BE2C (cell line): Measurements from ENCODE around the gene ADAMTS15.
A peak's percentile ranks its signal among the peaks of the same experiment; 100 is the strongest.

ENCODE experiments used
- DNase-seq: peaks from one replicate; pipeline ENCODE4 v3.0.0-alpha.2; 2020
- H3K27me3 ChIP-seq: fragments of 250-450 bp; sonication (Bioruptor Pico); 2 replicates; pipeline ENCODE4 v1.5.1; 2020; ENCODE audit warnings: mild to moderate bottlenecking
- H3K36me3 ChIP-seq: fragments of 250-450 bp; sonication (Bioruptor Pico); 2 replicates; pipeline ENCODE4 v1.5.1; 2020; ENCODE audit warnings: mild to moderate bottlenecking
- H3K4me1 ChIP-seq: fragments of 250-450 bp; sonication (Bioruptor Pico); 2 replicates; pipeline ENCODE4 v1.5.1; 2020
- H3K4me3 ChIP-seq: 2 replicates; pipeline ENCODE4 v1.5.1; 2011; ENCODE audit warnings: low read depth, low read length
- H3K9me3 ChIP-seq: fragments of 250-450 bp; sonication (Bioruptor Pico); 2 replicates; pipeline ENCODE4 v1.5.1; 2020
- CTCF ChIP-seq: IDR thresholded peaks from 2 replicates; pipeline ENCODE4 v1.5.1; 2012; ENCODE audit warnings: mild to moderate bottlenecking, low read depth, low read length

The ADAMTS15 gene

DNA sequence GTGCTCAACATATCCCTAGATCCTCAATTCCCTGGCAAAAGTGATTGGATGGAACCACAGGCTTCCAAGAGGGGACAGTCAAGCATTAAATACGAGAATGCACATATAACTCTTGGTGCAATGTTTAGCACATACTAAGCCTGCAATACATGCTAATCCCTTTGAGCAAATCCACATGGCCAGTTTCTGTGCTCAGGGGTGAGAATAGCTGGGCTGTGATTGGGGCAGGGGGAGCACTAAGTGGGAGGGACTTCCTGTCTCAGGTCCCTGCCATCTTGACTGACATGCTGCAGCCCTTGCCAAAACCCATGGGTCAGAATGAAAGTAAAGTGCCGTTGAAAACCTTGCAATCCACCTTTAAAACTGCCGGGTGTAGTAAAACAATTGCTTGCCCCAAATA is 2.7 kb upstream of the ADAMTS15 start:
- H3K4me1 ChIP-seq = no peaks in the 10 kb centered on the region
- peaks cover 22% of the 10 kb centered on the region for H3K27me3 ChIP-seq
- H3K4me3 ChIP-seq = no peak overlapping the region
- no peaks in the 10 kb centered on the region for H3K9me3 ChIP-seq
- DNase-seq = no peak
- TF ChIP-seq CTCF = no peak
- H3K36me3 ChIP-seq = no peaks in the 10 kb centered on the region

DNA sequence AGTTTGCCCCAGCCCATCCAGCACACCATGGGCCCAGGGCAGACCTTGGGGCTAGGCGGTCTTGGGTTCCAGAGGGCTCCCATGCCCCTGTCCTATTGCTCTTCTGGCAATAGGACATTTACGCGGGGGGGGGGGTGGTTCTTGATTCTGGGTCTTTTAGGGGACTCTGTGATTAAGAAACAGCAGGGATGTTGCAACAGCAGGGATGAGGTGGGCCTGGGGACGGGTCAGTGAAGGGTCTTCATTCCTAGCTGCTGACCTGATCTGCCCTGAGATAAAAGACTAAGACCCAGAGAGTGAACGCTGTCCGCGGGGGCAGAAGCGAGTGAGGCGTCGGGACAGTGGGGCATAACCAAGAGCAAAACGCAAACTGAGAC is 418 bp upstream of the ADAMTS15 start:
- no peaks in the 10 kb centered on the region for H3K4me1 ChIP-seq
- no peaks in the 10 kb centered on the region for H3K9me3 ChIP-seq
- DNase-seq = no peak
- TF ChIP-seq CTCF = no peak
- peak overlapping the region; percentile 57 for H3K4me3 ChIP-seq
- no peaks in the 10 kb centered on the region for H3K36me3 ChIP-seq
- peaks cover 34% of the 10 kb centered on the region for H3K27me3 ChIP-seq

- Histone ChIP-seq H3K27me3 (peaks cover 39% of the 10 kb centered on the region), H3K4me1 (peaks cover 6% of the 10 kb centered on the region), H3K9me3 (no peaks in the 10 kb centered on the region), H3K36me3 (no peaks in the 10 kb centered on the region), H3K4me3 (peak overlapping the region; percentile 57)
- no peak for DNase-seq
- TF ChIP-seq CTCF = no peak
These were observed 1.0 kb downstream of the ADAMTS15 start for GRCh38 chr11:130449310-130449990.

GRCh38 chr11:130449996-130450769 is 1.7 kb downstream of the ADAMTS15 start:
- Histone ChIP-seq H3K4me3 (no peak overlapping the region), H3K27me3 (peaks cover 40% of the 10 kb centered on the region), H3K36me3 (no peaks in the 10 kb centered on the region), H3K4me1 (peaks cover 8% of the 10 kb centered on the region), H3K9me3 (no peaks in the 10 kb centered on the region)
- peak; percentile 21 for TF ChIP-seq CTCF
- no peak for DNase-seq

- no peak overlapping the region for H3K4me3 ChIP-seq
- peaks cover 40% of the 10 kb centered on the region for H3K27me3 ChIP-seq
These were observed 3.0 kb downstream of the ADAMTS15 start for GRCh38 chr11:130451231-130452019.

More at GRCh38 chr11:130451231-130452019, 3.0 kb downstream of the ADAMTS15 start:
- Histone ChIP-seq H3K36me3 (no peaks in the 10 kb centered on the region), H3K4me1 (peaks cover 8% of the 10 kb centered on the region), H3K9me3 (no peaks in the 10 kb centered on the region)
- DNase-seq = no peak
- no peak for TF ChIP-seq CTCF
